Stimulated activated CD8-positive, alpha-beta memory T cell treated with anti-CD3 and anti-CD28 coated beads, Interleukin-2, amount 100 ng/mL, for 48 hours (primary cell): ENCODE data around the gene DONSON.
A peak's percentile ranks its signal among the peaks of the same experiment; 100 is the strongest.

Source experiments
- DNase-seq, 2 donors: peaks; one replicate each; pipeline ENCODE4 v3.0.0-alpha.2; 2020; ENCODE audit warnings: low read depth in 2 of 2

Gene DONSON

GRCh38 chr21:33541105-33541711 is 47.3 kb downstream of the DONSON start:
- peak in 1 of 2 donors; percentile 3 for DNase-seq

- no peak for DNase-seq
Observed at GRCh38 chr21:33540711-33541104, 47.8 kb downstream of the DONSON start.

GRCh38 chr21:33539616-33540015 is 48.9 kb downstream of the DONSON start:
- no peak for DNase-seq

- no peak for DNase-seq
Observed at GRCh38 chr21:33537212-33537611, 51.3 kb downstream of the DONSON start.

GRCh38 chr21:33531007-33531406 is 57.5 kb downstream of the DONSON start:
- DNase-seq, result no peak
